ENCODE results near the gene RILP. TPM values are rescaled to one million over a fixed set of nuclear protein-coding genes. Genes with fewer than 3 reads are reported as not detected.

Gene RILP, protein sequence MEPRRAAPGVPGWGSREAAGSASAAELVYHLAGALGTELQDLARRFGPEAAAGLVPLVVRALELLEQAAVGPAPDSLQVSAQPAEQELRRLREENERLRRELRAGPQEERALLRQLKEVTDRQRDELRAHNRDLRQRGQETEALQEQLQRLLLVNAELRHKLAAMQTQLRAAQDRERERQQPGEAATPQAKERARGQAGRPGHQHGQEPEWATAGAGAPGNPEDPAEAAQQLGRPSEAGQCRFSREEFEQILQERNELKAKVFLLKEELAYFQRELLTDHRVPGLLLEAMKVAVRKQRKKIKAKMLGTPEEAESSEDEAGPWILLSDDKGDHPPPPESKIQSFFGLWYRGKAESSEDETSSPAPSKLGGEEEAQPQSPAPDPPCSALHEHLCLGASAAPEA
- total RNA-seq, result 12.6 and 14.2 TPM in 2 replicates

DNA sequence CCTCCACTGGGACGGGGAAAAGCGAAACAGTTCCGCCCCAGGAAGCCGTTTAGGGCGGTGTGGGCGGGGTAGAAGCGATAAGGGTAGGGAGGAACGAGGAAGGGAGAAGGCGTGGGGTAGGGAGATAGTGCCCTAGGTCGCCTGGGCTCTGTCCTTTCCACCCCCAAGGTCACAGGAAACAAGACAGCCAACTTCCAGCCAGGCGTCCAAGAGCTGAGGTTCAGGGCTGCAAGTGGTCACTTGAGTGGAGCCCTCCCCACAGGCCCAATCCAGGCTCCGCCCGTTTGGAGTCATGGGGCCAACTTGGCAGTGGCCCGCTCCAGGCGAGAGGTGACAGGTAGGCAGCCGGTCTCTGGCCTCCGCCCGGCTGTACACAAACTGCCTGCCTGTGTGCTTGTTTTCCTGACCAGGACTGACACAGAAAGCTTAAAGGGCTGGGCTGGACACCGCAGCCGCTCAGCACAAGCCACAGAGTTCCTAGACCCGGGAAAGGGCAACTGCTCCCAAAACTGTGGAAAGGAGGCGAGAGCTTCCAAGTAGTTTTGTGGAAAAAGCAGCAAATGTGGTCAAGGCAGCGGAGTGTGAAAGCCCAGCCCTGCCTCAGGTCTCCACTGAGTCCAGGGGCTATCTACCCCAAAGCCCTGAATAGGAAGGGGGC, at the start of gene RILP:
Gene RILP, minus strand, starts transcription at position 23 of the 658 bp plus-strand sequence. CDS start 62 bp downstream, outside the sequence.

DNA sequence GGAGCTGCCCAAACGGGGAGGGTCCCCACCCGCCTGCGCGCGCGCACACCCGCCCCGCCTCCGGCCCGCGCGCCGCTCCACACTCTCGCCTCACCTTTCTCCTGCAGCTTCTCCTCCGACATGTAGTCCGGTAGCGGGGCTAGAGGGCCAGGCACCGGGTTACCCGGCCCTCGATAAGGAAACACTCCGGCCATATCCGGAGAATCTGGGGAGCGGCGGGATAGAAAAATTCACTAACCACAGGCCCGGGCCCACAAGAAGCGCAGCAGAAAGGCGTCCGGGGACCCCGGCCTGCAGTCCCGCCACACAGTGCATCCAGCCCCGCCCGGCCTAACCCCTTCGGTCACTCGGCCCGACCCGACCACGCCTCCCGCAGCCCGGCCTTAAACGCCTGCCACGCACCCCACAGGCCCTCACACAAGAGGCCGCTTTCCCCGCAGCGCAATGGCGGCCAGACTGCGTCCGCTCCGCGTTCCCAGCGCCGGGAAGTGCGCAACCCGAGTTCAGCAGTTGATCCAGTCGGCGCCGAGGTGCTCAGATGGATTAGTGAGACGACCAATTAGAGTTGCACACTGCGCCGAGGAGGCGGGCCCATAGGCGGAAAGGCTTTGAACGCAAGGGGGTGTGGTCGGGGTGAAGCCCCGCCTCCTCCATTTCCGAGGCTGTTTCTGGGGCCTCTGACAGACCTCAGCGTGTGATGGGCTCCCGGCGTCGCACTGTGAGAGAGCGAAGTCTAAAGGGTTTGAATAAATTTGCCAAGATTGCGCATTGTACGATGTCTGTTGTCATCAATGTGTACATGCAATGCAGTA, 34.9 kb upstream of the RILP start, which contains the start of gene PRPF8:
Gene PRPF8, minus strand, starts transcription at position 490 of the 812 bp plus-strand sequence. Its CDS starts 296 bp downstream, at position 194.

DNA sequence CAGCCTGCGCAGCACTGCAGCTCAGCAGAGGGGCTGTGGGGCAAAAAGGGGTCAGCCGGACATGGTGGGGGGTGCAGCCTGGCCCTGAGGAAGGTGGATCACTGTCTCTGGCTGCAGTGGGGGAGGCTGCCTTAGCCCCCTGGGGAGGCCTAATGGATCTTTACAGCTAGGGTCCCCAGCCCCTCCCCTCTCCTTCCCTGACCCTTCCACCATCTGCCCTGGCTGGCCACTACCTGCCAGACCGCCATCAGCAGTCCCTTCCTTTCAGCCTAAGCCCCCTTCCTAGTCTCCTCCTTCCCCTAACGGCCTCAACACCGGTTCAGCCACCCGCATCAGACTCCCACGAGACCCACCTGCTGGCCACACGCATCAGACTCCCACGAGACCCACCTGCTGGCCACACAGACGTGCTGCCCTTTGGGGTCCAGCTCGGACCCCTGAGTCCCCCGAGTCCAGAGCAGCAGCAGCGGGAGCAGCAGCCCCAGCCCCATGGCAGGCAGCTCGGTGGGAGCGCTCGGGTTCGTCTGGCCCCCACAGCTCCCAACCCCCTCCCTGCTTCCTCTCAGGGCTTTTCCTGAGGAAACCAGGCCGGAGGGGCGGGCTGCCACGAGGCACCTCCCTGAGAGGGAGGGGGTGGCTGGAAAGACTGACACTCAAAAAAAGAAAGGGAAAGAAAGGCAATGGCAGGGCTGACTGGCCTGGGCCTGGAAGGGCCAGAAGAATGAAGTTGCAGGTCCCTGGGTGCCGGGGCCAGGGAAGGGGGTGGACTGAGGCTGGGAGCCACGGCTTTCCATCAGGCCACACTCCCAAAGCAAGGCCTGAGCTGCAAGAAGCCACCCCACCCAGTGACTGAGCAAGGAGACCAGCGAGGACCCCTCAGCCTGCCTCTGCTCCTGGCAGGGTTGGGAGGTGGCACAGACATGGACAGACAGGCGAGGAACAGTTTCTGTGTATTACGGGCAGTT, 4.2 kb downstream of the RILP start, which contains the start of gene SCARF1:
Gene SCARF1, minus strand, starts transcription at position 526 of the 965 bp plus-strand sequence. Its CDS starts 35 bp downstream, at position 491.

GRCh38 chr17:1627982-1628855, 21.4 kb downstream of the RILP start, which contains the start of gene SLC43A2:
TSS of gene SLC43A2 (minus strand) at chr17:1628834. CDS start at chr17:1627874, 960 bp downstream.

Other genes with a start within 250 kb of the RILP start
- 641 and 835 TPM in 2 replicates for gene YWHAE, start 249.6 kb downstream of the RILP start, total RNA-seq
- gene CRK, start 193.6 kb downstream of the RILP start, total RNA-seq, result 59.2 and 63.7 TPM in 2 replicates
- gene MYO1C, start 157.2 kb downstream of the RILP start, total RNA-seq, result 55.4 and 155 TPM in 2 replicates
- gene INPP5K, start 133.3 kb downstream of the RILP start, total RNA-seq, result 26.9 and 31.2 TPM in 2 replicates
- gene PITPNA, start 87.1 kb downstream of the RILP start, total RNA-seq, result 19.3 and 31.5 TPM in 2 replicates
- gene SLC43A2, start 21.0 kb downstream of the RILP start, total RNA-seq, result 3.3 and 7.0 TPM in 2 replicates
- 2.2 and 3.4 TPM in 2 replicates for gene SCARF1, start 4.1 kb downstream of the RILP start, total RNA-seq
- gene PRPF8, start 35.0 kb upstream of the RILP start, total RNA-seq, result 134 and 167 TPM in 2 replicates
- 1.2 and 8.4 TPM in 2 replicates for gene TLCD2, start 60.5 kb upstream of the RILP start, total RNA-seq
- gene WDR81, start 74.8 kb upstream of the RILP start, total RNA-seq, result 14.9 and 25.2 TPM in 2 replicates
- gene SERPINF2, start 93.0 kb upstream of the RILP start, total RNA-seq, result 0.88 TPM in 1 of 2 replicates, not detected in the other
- gene SERPINF1, start 112.2 kb upstream of the RILP start, total RNA-seq, result 186 and 978 TPM in 2 replicates
- 4.1 and 11.7 TPM in 2 replicates for gene SMYD4, start 180.0 kb upstream of the RILP start, total RNA-seq
- gene RPA1, start 180.1 kb upstream of the RILP start, total RNA-seq, result 21.6 and 23.6 TPM in 2 replicates

Data from epithelial cell of alveolus of lung (primary cell).